Hematopoietic multipotent progenitor cell treated with erythropoietin and hydrocortisone succinate and interleukin-3 and kit ligand, for 6 days (in vitro differentiated cells): ENCODE results near the gene PDGFRB.
A peak's percentile ranks its signal among the peaks of the same experiment; 100 is the strongest.

Experiments
- DNase-seq: peaks from one replicate; pipeline ENCODE4 v3.0.0-alpha.2; 2015

Gene PDGFRB

DNA sequence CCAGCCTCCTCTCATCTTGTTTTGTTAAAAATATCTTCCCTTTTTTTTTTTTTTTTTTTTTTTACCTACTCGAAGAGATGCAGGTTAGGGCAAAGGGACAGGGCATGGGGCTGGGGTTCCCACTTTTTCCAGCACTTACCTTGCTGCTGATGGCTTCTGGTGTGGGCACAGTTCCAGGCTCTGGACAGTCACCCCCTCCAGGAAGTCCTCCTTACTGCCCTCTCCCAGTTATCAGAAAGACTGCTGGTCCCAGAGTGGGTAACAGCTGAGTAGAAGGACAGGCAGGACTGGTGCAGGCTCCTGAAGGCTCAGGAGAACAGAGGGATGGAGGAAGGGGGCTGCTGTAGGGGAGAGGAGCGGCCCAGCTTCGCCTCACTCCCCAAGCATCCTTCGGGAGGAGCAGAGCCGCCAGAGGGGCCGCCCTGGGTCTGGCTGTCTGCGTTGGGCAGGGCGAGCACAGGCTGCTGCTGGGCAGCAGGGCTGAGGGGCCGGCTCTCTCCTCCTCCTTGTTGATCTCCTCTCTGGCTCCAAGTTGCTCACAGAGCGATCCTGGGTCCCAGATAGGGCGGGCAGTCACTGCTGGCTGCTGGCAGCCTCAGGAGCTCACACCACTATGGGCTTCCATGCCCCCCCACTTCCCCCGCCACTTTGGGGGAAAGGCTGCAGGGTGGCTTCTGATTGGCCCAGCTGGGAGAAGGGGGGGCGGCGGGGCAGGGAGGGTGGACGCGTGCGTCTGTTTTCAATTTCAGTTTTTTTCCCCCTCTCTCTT is at the start of gene PDGFRB:
Gene PDGFRB, minus strand, starts transcription at position 588 of the 769 bp plus-strand sequence. CDS start 18,798 bp downstream, outside the sequence.
- peak; percentile 61 for DNase-seq

DNA sequence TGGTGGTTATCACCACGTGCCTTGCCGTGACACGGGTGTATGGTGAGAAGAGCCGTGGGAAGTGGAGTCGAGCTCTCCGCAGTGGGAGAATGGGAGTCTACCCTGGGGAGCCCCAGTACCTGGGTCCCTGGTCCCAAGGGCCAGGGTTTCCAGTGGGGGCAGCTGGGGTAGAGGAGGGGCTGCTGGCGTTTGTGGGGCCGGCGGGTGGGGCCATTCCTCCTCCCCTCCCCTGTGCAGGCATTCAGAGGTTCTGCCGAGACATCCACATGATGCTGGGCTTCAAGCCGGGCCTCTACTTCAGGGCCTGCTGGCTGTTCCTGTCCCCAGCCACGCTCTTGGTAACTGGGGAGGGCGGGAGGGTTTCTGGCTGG is 48.9 kb upstream of the PDGFRB start:
- no peak for DNase-seq

DNA sequence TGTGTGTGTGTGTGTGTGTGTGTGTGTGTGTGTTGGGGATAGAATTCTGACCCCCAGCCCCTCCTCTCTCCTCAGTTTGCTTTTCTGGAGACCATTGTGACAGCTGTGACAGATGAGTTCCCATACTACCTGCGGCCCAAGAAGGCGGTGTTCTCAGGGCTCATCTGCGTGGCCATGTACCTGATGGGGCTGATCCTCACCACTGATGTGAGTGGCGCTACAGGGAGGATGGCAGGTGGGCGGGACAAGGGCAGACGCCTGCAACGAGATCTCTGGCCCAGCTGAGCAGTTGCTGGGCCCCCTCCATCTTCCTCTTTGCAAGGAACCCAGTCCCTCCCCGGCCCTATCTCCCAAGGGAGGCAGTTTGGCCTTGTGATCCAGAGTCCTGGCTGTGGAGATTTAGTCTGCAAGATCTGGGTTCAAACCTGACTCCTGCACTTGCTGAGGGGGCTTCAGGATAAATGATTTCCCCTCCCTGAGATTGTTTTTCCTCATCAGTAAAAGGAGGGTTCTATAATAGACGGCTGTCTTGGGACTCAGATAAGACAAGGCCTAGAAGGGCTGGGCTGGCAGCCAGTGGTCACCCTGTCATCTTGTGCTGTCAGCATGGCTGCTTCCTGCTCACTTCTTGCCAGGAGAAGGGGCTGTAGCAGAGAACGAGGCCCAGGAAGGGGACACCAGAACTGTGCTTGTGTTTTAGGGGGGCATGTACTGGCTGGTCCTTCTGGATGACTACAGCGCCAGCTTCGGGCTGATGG is 48.4 kb upstream of the PDGFRB start:
- DNase-seq, result peak; percentile 25

DNA sequence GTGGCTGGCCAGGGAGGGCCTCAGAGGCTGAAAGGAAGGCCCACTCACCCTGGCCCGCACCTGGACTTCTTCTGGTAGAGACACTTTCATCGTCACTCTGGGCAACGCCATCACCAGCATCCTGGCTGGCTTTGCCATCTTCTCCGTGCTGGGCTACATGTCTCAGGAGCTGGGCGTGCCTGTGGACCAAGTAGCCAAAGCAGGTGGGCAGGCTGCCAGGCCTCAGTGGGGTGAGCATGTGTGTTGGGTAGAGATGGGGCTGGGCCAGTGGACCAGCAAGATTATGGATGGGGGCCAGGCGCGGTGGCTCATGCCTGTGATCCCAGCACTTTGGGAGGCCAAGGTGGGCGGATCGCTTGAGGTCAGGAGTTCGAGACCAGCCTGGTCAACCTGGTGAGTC is 46.9 kb upstream of the PDGFRB start:
- DNase-seq, result no peak

DNA sequence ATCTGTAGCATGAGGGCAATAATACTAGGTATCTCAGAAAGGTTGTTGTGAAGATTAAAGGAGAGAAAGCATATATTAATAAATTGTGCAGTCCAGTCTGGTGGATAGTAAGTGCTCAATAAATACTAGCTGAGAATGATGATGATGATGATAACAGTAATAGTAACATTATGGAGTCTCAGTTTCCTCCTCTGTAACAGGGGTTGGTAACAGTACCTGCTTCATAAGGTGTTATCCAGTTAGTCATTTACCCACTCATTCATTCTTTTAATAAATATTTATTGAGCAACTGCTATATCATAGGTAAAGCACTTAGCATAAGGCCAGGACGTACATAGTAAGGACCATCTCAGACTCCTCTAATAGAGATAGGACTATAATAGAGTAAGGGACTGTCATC is 41.8 kb upstream of the PDGFRB start:
- DNase-seq, result no peak

DNA sequence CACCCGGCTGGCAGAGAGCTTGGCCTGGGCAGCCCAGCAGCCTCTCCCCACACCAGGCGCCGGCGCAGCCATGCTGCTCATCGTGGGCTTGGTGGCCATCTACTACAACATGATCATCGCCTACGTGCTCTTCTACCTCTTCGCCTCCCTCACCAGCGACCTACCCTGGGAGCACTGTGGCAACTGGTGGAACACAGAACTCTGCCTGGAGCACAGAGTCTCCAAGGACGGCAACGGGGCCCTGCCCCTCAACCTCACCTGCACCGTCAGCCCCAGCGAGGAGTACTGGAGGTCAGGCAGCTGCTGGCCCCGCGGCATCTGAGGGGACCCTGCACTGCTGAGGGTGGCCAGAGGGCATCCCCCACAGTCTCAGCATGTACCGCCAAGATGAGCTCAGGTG is 41.3 kb upstream of the PDGFRB start:
- no peak for DNase-seq

DNA sequence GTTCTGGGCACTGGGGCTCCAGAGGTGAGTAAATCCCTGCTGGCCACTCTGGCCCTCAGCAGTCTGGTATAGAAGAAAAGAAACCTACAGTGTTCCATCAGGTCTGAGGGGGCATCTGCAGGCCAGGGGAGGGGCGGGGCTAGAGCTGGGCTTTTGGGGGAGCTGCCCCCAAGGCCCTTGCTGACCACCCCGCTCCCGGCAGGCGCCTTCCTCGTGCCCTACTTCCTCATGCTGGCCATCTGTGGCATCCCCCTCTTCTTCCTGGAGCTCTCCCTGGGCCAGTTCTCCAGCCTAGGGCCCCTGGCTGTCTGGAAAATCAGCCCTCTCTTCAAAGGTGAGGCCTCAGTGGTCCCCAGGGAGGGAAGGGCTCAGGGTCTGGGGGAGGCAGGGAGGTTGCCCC is 40.9 kb upstream of the PDGFRB start:
- no peak for DNase-seq

DNA sequence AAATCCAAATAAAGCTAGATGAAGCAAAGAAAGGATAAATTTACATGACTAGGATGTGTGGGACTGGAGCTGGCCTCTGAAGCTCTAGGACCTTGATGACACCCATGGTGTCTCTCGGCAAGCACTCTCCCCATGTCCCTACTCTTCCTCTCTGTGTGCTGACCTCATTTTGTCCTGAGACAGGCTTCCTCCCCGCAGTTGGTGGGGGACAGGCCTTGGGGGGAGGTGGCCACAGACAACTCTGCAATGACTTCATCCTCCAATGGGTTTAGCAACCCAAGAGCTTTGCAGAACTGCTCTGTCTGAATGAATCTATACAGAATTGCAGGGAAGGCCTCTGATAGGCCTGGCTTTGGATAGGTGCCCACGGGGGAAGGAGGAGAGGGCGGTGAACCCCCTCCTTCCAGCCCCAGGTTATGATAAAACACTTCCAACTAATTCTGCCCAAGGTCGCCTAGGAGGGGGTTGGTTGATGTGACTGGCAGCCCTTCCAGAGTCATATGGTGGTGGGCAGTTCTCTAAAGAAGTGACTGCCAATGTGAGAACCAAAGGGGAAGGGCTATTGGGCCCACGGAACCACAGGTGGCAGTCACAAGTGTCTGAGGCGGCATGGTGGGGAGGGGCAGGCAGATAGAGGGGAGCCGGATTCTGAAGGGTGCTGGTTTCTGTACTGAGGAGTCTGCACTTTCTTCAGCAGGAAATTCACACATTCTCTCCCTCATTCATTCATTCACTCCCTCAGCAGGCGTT is 40.3 kb upstream of the PDGFRB start:
- no peak for DNase-seq

DNA sequence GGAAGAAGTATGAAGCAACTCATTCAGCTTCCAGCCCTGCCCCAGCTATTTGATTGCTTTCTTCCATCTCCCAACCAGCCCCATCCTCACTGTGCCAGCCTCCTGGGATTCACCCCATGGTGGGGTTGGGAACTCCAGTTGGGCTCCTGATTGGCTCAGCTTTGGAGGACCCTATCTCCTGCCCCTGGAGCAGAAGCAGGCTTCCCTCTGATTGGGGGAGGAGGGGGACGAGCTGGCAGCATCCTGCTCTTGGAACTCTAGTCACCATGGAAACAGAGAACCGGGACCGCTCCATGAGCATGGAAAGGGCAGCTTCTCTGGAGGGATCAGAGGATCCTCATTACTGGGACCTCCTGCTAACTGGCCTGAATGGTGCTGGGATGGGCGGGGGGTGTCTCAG is 36.8 kb upstream of the PDGFRB start:
- no peak for DNase-seq

DNA sequence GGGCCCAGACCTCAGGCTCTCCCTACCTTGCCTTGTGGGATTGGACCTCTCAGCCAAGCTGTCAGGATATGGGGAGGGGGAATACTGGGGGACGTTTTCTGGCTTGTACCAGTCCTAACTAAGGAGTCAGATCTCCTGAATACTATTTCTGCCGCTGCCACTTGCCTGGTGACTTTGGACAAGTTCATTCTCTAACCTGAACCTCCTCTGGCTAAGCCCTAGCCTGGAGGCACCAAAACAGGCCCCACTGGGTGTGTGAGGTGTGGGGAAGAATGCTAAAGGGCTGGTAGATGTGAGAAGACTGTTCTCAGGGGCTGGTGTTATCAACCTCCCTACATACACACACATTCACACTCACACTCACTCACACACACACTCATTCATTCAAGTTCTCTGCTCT is 35.3 kb upstream of the PDGFRB start:
- DNase-seq, result no peak

DNA sequence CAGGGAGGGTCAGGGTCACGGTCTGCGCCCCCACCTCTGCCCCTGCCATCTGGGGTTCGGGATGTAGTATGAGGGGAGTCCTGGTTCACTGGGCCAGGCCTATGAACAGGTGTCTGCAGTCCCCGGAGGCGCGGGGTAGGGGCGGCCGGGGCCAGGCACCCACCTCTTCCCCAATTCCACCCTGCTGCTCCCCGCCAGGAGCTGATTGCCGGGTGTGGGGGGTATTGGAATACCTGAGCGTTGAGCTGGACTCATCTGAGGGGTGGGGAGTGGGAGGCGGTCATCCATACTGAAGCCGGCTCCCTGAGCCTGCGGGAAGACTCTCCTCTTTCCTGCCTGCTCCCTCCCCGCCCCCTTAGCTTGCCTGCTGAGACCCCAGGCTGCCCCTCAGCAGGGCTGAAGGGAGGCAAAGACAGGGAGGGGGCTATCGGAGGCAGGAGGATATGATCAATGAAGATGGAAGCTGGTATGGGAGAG is 34.9 kb upstream of the PDGFRB start:
- DNase-seq, result no peak

DNA sequence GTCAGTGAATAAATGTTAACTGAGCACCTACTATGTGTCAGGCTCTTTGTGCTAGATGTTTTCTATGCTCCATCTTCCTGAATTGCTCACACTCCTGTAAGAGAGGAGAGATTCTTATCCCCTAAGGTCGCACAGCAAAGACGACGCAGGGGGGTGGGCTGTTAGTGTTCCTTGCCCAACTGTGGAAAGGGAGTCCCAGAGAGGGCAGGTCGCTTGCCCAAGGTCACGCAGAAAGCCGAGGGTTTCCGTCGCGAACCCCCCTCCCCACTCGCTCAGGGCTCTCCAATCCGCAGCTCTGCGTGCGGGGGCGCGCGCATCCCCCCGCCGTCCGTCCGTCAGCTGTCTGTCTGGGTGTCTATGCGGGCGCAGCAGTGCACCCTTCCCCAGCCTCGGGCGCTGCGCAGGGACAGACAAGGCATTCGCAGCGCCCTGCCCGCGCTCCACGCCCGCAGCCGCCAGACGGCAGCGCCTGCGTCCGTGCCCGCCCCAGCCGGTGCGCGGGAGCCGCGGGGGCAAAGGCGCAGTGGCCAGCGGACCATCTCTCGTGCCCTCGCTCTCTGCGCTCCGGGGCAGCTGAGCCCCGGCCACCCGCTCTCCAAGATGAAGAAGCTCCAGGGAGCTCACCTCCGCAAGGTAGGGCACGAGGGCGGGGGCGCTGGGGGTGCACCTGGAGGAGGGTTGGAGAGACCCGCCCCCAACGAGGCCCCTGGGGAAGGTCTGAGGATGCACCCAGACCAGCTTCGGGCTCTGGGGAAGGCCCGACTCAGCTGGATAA is 34.3 kb upstream of the PDGFRB start, which contains the start of gene SLC6A7:
Gene SLC6A7, plus strand, starts transcription at position 335 of the 775 bp plus-strand sequence. Its CDS starts 266 bp downstream, at position 601.
- DNase-seq, result no peak

DNA sequence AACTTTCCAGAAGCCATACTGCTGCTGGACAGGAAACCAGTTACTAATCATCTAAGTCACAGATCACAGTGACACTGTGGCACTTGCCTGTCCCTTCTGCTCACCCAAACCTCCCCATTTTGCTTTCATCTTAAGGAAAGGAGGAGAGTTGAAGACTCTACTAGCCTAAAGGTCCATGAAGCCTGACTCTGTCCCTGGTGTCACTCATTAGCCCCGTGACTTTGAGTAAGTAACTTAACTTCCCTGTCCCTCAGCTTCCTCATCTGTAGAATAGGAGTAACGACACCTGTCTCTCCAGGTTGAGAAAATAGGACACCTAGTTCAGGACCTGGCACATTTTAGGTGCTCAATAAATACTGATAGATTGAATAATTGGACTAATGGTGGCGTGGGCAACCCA is 33.7 kb upstream of the PDGFRB start:
- no peak for DNase-seq

DNA sequence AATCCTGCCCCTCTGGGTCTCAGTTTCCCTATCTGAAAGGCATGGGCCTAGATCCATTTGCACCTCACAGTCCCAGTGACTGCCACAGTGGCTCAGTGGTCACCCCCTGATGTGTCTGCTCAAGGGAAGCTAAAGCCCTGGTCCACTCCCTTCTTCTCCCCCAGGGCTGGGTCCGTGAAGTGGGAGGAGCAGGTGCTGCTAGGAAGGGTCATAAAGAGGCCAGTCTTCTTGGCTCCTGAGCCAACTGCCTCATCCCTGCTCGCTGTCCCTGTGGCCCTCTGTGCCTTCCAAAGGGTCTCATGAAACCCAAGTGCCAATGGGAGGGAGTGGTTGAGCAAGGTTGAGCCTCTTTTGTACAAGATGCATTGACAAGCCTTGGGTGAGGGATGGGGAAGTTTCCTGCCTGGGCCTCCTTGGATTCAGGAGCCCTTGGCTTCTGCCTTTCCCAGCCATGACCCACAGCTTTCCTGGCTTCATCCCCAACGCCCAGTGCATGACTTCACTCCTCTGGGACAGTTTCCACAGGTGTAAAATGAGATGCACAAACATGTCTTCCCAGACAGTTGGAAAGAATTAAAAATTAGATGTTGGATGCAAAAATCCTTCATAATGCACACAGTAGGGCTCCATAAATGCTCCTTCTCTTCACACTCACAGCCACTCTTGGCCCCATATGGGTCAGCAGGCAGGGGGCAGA is 32.6 kb upstream of the PDGFRB start:
- no peak for DNase-seq

DNA sequence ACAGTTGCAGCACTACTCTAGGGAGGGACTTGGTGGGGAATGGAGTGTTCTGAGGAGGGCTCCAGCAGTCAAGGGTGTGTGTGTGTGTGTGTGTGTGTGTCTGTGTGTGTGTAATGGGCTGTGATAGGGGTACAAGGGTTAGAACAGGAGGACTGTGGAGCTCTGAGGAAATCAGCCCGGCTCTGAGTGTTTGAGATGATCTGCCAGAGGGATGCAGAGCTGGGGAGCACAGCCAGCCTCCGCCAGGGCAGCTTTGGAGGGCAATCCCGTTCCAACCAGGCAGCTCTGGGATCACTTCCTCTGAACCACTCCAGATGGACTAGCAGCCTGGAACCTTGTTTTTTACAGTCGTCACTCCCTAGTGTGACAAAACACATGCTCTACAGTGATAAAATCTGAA is 31.3 kb upstream of the PDGFRB start:
- no peak for DNase-seq

DNA sequence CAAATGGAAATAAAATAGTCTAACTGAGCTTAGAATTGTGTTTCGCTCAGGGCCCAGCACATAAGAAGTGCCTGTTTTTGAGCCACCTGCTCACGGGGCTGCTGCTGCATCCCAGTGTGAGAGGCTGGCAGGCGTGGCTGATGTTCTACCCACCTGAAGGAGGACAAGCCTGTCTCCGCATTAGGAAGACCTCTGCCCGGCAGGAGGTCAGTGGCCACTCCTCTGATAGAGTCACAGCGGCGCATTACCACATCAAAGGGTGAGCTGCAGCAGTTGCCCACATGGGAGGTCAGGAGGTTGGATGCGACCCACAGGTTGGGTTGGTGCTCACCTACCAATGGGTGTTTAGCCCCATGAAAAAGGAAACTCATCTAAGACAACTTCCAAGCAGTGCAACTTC is 30.5 kb upstream of the PDGFRB start:
- DNase-seq, result no peak

DNA sequence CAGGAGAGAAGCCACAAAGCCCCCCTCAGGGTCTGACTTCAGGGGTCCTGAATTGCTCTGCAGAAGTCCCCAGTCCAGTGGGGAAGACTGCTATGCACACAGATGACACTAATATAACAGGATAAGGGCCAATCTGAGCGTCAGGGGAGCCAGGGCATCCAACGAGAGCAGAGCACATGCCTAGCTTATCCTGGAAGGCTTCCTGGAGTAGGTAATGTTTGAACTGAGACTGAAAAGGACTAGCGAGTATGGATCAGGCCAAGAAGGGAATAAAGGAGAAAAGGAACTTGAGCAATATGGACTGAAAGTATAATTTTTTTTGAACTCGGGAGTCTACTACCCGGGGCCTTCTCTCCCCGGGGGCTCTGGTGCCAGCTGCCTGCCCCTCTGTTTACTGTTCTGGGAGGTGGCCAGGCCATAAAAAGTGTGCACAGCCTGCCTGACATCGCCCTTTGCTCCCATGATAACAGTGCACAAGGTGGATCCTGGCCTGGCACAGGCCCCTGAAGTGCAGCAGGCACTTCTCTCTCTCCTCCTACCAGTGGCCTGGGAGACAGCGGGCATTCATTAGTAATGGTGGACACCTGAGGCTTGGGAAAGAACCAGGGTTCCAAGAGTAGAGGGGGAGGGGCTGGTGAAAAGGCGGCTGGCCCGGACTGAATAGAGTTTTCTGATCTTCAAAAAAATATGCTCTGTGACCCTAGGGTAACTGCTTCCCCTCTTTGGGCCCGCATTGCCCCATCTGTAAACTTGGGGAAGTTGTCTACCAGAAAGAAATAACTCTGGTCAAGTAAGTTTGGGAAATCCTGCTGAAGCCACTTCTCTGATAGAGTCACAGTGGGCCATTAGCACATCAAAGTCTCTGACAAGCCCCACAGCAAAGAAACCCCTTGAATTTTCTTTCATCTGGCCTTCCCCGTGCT is 29.6 kb upstream of the PDGFRB start:
- peak; percentile 21 for DNase-seq

DNA sequence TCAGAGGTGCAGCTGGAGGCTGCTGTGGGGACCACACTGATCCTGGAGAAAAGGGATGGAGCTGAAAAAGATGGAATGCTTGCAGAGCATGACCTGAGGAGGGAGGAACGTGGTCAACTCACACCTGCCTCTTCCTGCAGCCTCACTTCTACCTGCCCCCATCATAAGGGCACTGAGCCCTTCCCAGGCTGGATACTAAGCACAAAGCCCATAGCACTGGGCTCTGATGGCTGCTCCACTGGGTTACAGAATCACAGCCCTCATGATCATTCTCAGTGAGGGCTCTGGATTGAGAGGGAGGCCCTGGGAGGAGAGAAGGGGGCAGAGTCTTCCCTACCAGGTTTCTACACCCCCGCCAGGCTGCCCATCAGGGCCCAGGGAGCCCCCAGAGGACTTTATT is 28.4 kb upstream of the PDGFRB start:
- no peak for DNase-seq

DNA sequence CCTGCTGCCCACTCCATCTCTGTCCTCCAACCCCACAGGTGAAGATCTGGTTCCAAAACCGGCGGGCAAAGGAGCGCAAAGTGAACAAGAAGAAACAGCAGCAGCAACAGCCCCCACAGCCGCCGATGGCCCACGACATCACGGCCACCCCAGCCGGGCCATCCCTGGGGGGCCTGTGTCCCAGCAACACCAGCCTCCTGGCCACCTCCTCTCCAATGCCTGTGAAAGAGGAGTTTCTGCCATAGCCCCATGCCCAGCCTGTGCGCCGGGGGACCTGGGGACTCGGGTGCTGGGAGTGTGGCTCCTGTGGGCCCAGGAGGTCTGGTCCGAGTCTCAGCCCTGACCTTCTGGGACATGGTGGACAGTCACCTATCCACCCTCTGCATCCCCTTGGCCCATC is 27.8 kb upstream of the PDGFRB start:
- DNase-seq, result no peak

DNA sequence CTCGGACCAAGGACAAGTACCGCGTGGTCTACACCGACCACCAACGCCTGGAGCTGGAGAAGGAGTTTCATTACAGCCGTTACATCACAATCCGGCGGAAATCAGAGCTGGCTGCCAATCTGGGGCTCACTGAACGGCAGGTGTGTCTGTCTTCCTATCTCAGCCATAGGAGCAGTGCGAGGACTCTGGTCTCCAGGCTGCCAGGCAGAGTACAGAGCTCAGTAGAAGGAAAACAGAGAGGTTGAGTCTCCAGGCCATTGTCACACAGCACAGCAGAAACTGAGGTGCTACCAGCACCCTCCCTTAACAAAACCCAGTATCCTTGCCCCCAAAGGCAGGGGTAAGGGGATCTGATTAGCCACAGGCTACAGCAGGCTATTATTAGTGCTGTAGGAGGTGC is 27.1 kb upstream of the PDGFRB start:
- DNase-seq, result no peak
